ENCODE data around the gene MAPK8IP1. TPM values are rescaled to one million over a fixed set of nuclear protein-coding genes. Genes with fewer than 3 reads are reported as not detected.

The MAPK8IP1 gene
- total RNA-seq, 1 experiment from 2014 or later: 14.2 TPM

DNA sequence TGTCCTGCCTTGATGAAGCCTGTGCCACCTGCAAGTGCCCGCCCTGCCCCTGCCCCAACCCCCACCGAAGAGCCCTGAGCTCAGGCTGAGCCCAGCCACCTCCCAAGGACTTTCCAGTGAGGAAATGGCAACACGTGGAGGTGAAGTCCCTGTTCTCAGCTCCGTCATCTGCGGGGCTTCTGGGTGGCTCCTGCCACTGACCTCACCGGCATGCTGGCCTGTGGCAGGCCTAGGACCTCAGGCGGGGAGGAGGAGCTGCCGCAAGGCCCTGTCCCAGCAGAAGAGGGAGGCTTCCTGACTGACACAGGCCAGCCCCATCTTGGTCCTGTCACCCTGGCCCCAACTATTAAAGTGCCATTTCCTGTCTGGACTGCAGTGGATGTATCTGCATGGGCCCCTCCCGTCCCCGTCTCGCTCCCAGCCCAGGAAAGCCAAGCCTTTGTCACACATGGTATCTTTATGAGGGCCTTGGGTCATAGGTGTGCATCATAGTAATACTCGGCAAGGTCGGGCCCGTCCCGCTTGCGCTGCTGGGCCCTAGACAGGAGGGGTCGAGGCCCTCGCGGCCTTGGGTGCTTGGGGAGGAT is 20.7 kb downstream of the MAPK8IP1 start:
- no peak for DNase-seq
- Histone ChIP-seq H3K4me1 (peaks cover 6% of the 10 kb centered on the region; the same call in 1 of the 2 replicates), H3K36me3 (no peaks in the 10 kb centered on the region), H3K4me3 (no peak overlapping the region), H3K27ac (no peak overlapping the region), H3K27me3 (no peaks in the 10 kb centered on the region), H3K9me3 (replicated peaks) (no peaks in the 10 kb centered on the region)

DNA sequence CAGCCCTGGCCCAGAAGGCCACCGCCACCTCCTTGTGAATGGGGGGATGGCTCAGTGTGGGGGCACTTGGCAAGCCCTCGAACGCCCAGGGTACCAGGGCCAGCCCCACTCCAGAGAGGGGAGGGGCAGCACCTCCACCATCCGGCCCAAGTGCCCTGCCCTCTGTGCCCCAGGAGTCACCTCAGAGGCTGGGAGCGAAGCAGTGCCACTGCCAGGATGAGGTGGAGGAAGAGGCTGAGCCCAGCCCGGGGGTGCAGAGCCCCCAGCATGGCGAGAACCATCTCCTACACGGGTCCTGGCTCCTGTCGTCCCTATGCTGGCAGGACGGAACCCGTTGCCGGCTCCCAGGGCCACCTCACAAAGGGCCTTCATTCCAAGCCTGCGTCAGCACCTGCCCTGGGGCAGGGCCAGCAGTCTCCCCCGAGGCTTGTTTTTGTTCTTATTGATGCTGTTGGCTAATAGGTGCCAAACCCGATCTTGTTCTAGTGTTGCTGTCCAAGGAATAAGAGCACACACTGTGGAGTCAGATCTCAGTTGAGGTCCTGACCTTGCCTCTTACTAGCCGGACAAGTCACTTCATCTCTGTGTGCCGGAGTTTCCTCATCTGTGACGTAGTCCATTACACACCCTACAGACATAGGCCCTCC is 21.6 kb downstream of the MAPK8IP1 start, which contains the start of gene FREY1:
TSS of gene FREY1 (minus strand) at position 307 of the 647 bp plus-strand sequence. CDS start at position 281, 26 bp downstream.
- Histone ChIP-seq H3K27me3 (no peaks in the 10 kb centered on the region), H3K4me3 (no peak within 1 kb of the TSS), H3K27ac (no peak within 1 kb of the TSS), H3K9me3 (replicated peaks) (no peaks in the 10 kb centered on the region), H3K36me3 (no peaks in the 10 kb centered on the region), H3K4me1 (no peaks in the 10 kb centered on the region)
- no peak for DNase-seq

DNA sequence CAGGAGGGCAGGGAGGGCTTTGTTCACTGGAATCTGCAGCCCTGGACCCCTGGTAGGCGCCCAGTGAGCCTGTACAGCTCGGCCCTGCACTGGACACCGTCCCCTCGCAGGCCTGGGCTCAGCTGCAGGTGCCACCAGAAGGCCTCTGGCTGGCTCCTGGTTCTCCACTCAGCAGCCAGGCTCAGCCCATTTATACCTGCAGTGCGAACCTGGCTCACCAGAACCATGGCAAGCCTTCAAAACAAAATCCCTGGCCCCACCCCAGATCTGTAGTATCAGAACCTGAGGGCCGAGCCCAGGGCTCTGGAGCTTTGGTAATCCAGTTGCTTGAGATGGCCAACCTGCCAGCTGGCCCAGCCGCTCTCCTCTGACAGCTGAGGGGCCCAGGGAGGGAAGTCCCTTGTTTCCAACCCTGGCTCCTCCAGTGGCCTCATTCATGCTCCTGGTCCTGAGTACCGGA is 22.5 kb downstream of the MAPK8IP1 start:
- H3K27me3 ChIP-seq: no peaks in the 10 kb centered on the region
- no peak overlapping the region for H3K4me3 ChIP-seq
- no peak overlapping the region for H3K27ac ChIP-seq
- H3K4me1 ChIP-seq: no peaks in the 10 kb centered on the region
- DNase-seq: no peak
- H3K9me3 ChIP-seq (replicated peaks): no peaks in the 10 kb centered on the region
- no peaks in the 10 kb centered on the region for H3K36me3 ChIP-seq

DNA sequence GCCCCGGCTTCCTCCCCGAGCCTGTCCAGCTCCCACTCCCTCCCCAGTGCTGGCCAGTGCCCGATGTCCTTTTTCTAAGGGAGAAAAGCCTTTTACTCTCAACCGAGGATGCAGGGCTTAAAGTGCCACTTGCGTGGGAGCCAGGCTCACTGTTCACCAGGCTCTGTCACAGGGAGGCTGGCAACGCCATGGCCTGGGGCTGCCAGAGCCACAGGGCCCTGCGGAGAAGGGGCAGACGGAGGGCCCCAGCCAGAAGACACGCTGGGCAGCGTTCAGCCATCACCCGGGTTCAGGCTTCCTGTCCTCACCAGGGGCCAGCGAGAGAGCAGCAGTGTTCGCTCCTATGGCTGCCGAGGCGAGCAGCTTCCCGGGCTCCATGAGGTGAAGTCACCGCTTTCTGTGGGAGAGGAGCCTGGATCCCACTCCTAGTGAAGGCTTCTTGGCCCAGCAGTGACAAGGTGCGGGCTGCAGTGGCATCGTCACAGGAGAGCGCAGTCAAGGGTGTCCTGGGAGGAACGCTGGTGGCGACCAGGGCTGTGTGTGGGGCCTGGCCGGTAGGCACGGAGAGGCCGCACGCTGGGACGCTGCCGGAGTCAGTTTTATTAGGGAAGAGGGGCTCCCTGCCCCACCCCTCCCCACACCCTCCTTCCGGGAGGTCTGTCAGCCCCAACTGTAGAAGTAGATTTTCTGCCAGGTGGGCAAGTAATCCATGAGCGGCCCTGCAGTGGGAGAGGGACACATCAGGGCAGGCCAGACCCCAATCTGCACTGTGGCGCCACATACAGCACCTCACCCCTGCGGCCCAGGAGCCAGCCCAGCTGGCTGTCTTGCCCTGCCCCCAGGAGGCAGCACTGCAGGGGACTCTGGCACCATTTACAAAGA is 24.4 kb downstream of the MAPK8IP1 start:
- Histone ChIP-seq H3K36me3 (no peaks in the 10 kb centered on the region), H3K4me1 (no peaks in the 10 kb centered on the region), H3K4me3 (no peak overlapping the region)

DNA sequence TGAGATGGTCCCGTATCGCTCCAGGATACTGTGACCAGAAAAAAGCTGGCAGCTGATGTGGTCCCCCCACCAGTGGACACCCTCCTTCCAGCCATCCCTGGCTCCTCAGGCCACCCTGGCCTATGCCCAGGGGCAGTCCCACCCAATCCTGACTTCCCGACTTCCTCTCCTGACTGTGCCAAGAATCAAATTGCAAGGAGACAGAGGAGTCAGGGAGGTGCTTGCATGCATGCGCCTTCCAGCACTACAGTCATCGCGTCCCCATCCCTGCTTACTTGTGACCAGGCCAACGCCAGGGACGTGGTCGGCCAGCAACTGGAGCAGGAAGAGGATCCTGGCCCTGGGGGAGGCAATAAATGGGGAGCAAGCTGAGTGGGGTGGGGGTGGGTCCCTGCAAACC is 25.2 kb downstream of the MAPK8IP1 start:
- no peak overlapping the region for H3K27ac ChIP-seq
- H3K4me3 ChIP-seq: no peak overlapping the region
- H3K9me3 ChIP-seq (replicated peaks): no peaks in the 10 kb centered on the region
- H3K27me3 ChIP-seq: no peaks in the 10 kb centered on the region
- no peaks in the 10 kb centered on the region for H3K36me3 ChIP-seq
- no peak for DNase-seq
- no peaks in the 10 kb centered on the region for H3K4me1 ChIP-seq

More for the DNA sequence above, 24.4 kb downstream of the MAPK8IP1 start:
- no peaks in the 10 kb centered on the region for H3K9me3 ChIP-seq (replicated peaks)
- DNase-seq: no peak
- H3K27me3 ChIP-seq: no peaks in the 10 kb centered on the region
- H3K27ac ChIP-seq: no peak overlapping the region

DNA sequence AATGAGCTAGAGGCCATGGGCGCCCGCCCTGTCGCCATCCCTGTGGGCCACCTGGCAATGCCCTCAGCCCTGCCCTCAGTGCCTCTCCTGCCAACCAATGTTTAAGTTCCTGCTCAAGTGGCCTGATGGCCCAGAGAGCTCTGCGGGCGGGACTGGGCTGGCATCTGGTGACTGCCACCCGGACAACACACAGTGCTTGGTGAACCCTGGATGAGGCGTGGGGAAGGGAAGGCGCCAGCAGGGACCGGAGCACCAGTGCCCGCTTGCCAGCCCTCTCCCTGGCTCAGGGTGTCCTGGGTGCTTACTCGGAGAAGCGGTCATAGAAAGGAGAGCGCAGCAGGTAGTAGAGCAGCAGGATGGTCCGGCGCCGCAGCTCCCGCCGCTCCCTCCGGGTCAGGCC is 28.1 kb downstream of the MAPK8IP1 start:
- no peaks in the 10 kb centered on the region for H3K27me3 ChIP-seq
- H3K27ac ChIP-seq: no peak overlapping the region
- no peaks in the 10 kb centered on the region for H3K9me3 ChIP-seq (replicated peaks)
- H3K4me1 ChIP-seq: no peaks in the 10 kb centered on the region
- no peaks in the 10 kb centered on the region for H3K36me3 ChIP-seq
- H3K4me3 ChIP-seq: no peak overlapping the region
- no peak for DNase-seq

DNA sequence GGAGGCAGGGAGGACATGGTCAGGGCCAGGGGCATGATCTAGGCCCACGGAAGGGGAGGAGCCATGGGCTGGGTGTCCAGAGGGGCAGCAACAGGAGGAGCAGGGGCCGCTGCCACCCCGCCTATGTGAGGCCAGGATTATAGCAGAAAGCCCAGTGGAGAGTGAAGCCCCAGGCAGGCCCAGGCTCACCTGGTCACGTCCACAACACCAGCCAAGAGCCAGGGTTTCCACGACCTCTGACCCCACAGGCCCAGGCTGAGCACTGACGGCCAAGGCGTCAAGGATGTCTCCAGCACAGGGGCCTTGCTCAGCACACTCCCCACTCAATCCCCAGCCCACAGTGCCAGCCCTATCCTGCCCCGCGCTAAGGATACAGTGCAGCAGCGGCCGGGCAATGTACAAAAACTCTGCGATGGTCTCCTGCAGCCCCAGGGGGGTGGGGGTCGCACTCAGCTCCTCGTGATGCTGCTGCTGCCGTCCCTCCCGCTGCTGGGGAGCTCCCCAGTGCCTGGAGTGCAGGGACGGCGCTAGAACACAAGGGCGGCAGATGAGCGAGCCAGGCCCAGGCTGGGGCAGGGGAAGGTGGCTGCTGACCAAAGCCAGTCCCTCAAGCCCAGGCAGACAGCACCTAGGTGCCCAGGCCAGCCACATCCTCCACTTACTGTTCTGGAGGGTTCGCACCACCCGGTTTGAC is 28.6 kb downstream of the MAPK8IP1 start:
- Histone ChIP-seq H3K27ac (no peak overlapping the region), H3K36me3 (no peaks in the 10 kb centered on the region), H3K27me3 (no peaks in the 10 kb centered on the region), H3K4me3 (no peak overlapping the region), H3K9me3 (replicated peaks) (no peaks in the 10 kb centered on the region), H3K4me1 (no peaks in the 10 kb centered on the region)
- DNase-seq: no peak

DNA sequence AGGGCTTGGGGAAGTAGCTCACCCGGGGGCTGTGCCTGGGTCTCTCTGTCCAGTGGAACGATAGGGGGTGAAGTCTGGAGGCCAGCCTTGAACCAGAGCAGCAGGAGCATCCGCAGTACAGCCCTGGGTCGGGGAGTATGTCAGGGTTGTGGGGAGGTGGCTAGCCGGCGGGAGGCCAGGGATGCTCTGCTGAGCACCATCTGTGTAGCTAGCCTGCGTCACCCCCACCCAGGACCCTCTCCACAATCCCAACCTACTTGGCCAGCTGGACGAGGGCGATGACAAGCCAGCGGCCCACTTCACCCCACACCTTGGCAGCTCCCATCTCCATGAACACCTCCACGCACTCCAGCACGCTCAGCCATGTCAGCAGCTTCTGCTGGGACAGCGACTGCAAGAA is 30.0 kb downstream of the MAPK8IP1 start:
- no peaks in the 10 kb centered on the region for H3K27me3 ChIP-seq

DNA sequence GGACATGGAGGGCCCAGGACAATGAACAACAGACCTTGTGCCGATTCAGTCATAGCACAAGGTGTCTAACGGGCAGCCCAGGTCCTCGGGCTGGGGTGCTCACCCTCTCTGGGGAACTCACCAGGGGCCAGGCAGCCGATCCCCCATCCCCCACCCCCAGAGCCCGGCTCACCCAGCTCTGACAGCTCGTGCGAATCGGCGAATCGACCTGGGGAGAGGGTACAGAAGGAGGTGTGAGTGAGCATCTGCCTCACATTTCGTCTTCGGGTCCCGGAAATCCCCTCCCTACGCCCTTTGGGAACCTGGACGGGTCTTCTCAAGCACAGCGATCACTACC is 31.8 kb downstream of the MAPK8IP1 start:
- no peaks in the 10 kb centered on the region for H3K9me3 ChIP-seq (replicated peaks)
- H3K4me1 ChIP-seq: no peaks in the 10 kb centered on the region
- H3K27ac ChIP-seq: peak overlapping the region; percentile 67; the same call in 1 of the 2 replicates
- H3K4me3 ChIP-seq: peak overlapping the region; percentile 72
- no peaks in the 10 kb centered on the region; the same call in 1 of the 2 replicates for H3K27me3 ChIP-seq
- no peaks in the 10 kb centered on the region for H3K36me3 ChIP-seq
- DNase-seq: no peak

More for the DNA sequence above, 30.0 kb downstream of the MAPK8IP1 start:
- Histone ChIP-seq H3K4me3 (no peak overlapping the region), H3K27ac (no peak overlapping the region), H3K4me1 (no peaks in the 10 kb centered on the region), H3K9me3 (replicated peaks) (no peaks in the 10 kb centered on the region), H3K36me3 (no peaks in the 10 kb centered on the region)
- no peak for DNase-seq

DNA sequence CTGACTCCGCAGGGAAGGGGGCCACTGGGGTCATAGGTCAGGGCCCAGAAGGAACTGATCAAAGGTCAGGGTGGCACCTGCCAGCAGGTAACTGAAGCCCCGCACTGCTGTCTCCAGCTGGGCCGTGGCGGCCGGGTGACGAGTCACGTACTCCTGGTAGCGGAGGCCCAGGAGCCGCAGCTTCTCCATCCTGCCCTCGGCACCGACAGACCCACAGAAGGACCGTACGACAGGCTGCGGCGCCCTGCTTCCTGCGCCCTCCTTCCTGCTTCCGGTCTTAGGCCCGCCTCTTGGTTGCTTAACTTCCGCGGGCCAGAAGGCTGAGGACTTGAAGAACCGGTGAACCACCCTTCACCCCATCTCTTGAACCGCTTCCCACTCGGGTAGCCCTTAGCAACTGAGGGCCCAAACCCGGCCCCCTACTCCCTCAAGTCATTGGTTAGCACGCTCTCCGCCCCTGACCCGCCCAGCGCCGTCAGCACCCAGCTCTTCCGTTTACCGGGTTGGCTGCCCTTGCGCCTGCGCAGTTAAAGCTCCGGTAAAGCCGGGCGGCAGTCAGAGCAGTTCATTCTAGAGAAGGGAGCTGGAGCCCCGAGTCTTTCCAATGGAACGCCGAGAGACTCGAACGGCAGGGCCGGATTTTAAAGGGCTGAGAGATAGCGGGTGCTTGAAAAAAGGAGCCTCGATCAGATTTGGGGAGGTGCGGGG is 32.3 kb downstream of the MAPK8IP1 start, which contains the start of gene PEX16:
TSS of gene PEX16 (minus strand) at position 255 of the 708 bp plus-strand sequence. CDS start at position 189, 66 bp downstream.
- peak; percentile 96 to 98 for DNase-seq
- H3K27me3 ChIP-seq: no peaks in the 10 kb centered on the region; the same call in 1 of the 2 replicates
- H3K4me1 ChIP-seq: no peaks in the 10 kb centered on the region
- peak within 1 kb of the TSS; percentile 72 for H3K4me3 ChIP-seq
- no peaks in the 10 kb centered on the region for H3K36me3 ChIP-seq
- peak within 1 kb of the TSS; percentile 67 for H3K27ac ChIP-seq
- no peaks in the 10 kb centered on the region for H3K9me3 ChIP-seq (replicated peaks)

DNA sequence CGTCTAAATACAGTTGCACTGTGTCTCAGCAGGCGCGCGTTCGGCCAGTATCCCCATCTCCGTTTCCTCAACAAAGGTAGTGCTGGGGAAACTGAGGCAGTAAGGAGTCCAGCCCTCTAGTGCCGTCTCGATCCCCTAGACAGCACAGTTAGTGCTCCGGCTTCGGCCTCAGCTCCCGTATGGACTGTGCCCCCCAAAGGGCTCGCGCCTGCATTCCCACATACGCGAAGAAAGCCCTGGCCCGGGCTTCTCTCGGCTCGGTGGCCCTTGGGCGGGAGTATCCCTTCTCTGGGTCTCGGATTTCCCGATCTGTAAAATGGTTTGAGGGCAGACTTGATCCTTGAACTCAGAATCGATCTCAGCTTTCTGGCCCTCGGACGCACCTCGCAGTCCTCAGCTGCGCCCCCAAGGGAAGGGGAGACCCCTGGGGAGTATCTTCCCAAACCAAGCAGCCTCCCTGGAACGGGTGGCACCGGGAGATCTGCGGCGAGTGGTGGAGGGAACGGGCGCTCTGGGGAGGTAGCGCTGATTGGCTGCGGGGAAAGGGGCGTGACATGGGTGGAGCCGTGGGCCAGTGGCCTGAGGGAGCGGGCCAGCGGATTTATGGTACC is 33.0 kb downstream of the MAPK8IP1 start:
- no peaks in the 10 kb centered on the region for H3K9me3 ChIP-seq (replicated peaks)
- H3K4me1 ChIP-seq: no peaks in the 10 kb centered on the region
- H3K27me3 ChIP-seq: peaks cover 3% of the 10 kb centered on the region; the same call in 1 of the 2 replicates
- no peak overlapping the region; the same call in 1 of the 2 replicates for H3K27ac ChIP-seq
- H3K36me3 ChIP-seq: no peaks in the 10 kb centered on the region
- DNase-seq: peak; percentile 82 to 87
- peak overlapping the region; percentile 72 for H3K4me3 ChIP-seq

DNA sequence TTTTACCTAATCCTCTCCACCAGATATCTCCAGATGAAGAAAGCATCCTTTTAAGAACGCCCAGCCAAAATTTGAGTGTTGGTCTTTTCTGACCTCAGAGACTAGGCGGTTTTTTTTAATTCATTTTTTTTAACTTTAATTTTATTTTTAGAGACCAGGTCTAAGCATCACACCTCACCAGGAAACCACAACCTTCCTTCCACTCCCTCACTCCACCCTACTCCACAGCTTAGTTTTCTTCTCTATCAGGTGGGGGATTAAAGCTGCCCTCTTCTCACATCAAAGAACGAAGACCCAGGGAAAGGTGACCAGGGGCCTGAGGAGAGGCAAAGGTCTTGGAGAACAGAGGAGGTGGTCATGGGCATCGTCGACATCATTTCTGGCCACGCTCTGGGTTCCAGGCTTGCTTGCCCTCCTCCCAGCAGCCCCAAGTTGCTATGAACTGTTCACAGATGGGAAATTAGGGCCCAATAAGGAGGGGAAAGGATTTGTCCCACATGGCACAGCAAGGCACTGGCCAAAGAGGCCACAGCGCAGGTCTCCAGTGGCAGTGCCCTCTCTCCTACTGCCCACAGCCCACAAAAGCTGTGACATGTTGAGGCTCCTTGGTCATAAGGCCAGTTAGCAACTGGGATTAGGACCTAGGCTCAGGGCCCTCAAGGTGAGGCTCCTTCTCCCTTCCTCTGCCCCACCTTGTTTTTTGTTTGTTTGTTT is 33.7 kb downstream of the MAPK8IP1 start:
- no peaks in the 10 kb centered on the region for H3K4me1 ChIP-seq
- peak overlapping the region; percentile 72 for H3K4me3 ChIP-seq
- no peak overlapping the region for H3K27ac ChIP-seq
- no peaks in the 10 kb centered on the region for H3K36me3 ChIP-seq
- DNase-seq: no peak
- peaks cover 4% of the 10 kb centered on the region; the same call in 1 of the 2 replicates for H3K27me3 ChIP-seq
- H3K9me3 ChIP-seq (replicated peaks): no peaks in the 10 kb centered on the region
